GM18861 (cell line): ENCODE data around the gene HACD4.
"Not testable (repeated sequence)": the region's sequence is repeated elsewhere in the genome, so short reads cannot be mapped to it uniquely, and the experiment has no call there.

Experiments used
- ATAC-seq: cut with Tn5 transposase; IDR thresholded peaks from one replicate; pipeline ENCODE4 v1.9.1; 2021; ENCODE audit not compliant: unreplicated experiment

The HACD4 gene

GRCh38 chr9:21016701-21017491 is 14.5 kb downstream of the HACD4 start:
- ATAC-seq = no peak

GRCh38 chr9:21015995-21016394 is 15.4 kb downstream of the HACD4 start:
- ATAC-seq = no peak

DNA sequence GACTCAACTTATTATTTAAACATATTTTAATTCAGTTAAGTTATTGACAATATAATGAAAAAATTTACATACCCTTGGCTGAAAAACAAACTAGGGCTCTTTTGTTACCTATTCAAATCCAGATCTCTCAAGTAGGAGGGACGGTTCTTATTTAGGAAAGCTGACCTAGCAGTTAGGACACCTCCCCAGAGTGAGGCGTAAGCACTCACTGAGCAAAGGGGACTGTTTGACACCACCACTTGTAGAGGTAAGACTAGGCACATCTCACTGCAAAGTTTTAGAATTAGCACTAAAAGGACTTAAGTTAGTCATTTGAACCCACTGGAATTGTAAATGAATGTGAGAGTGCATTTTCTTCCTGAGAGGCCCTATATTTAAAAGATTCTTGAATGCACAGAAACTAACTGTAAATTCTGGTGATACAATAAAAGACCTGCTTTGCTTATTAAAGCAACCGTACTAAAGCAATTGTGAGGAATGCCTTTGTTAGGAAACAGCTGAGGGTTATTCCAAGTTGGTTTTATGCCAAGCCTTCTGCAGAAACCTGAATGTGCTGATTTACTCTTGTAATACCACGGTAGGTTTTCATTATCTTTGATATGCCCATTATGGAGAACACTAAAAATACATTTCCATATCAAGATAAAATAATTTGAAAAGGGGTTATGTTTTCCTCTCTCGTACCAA is 16.2 kb downstream of the HACD4 start:
- no peak for ATAC-seq

- no peak for ATAC-seq
These were observed 29.4 kb downstream of the HACD4 start for GRCh38 chr9:21002040-21002439.

DNA sequence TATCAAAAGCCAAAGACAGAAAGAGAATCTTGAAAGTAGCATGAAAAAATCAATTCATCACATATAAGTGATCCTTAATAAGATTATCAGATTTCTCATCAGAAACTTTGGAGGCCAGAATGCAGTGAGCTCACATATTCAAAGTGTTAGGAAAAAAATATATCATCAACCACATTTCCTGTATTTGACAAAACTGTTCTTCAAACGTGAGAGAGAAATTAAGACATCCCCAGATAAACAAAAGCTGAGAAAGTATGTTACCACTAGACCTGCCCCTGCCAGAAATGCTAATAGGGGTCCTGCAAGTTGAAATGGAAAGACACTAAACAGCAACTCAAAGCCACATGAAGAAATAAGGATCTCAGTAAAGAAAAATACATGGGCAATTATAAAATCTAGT is 29.9 kb downstream of the HACD4 start:
- ATAC-seq = no peak

DNA sequence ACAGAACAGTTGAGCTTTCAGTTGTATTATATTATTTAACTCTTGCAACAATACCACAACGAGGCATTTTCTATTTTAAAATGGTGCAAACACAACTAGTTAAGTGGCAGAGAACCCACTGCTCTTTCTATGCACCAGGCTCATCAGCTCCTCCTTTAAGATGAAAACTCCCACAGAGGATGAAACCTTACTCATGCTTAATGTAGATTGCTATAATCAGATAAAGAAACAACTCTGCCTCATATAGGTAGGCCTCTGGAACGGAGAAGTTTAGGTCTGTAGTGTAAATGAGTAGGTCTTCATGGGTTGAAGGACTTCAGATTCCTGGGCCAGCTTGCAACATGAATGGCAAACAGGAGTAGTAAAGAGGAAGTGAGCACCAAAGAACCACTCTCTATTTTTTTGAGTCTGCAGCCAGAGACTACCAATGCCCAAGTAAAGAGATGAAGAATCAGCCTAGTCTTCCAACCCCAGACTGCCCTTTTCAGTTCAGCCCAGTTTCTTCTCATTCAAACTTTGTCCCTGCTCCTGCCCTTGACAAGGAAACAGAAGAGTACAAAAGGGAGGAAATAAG is 33.9 kb downstream of the HACD4 start:
- ATAC-seq = peak; percentile 55

- peak; percentile 79 for ATAC-seq
These were observed 34.6 kb downstream of the HACD4 start for GRCh38 chr9:20996809-20997208.

DNA sequence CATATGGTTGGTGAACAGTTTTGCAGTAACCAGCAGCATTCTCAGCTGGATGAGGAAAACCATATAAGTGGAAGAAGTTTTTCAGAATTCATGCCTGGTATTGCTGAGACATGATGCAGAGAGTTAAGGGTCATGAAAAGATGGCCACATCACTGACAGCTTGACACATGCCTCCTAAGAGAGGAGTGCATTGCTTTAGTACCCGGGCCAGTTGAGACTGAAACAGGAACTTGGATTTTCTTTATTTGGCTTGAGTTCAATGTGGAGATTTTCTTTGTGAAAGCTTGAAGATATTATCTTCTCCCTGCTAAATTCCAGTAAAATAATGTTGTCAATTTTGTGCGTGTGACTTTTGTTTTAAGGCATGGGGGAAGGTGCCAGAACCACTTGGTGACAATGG is 35.8 kb downstream of the HACD4 start:
- ATAC-seq = no peak

GRCh38 chr9:20994486-20994885 is 37.0 kb downstream of the HACD4 start:
- no peak for ATAC-seq

- ATAC-seq = no peak
These were observed 40.6 kb downstream of the HACD4 start for GRCh38 chr9:20990867-20991266.

DNA sequence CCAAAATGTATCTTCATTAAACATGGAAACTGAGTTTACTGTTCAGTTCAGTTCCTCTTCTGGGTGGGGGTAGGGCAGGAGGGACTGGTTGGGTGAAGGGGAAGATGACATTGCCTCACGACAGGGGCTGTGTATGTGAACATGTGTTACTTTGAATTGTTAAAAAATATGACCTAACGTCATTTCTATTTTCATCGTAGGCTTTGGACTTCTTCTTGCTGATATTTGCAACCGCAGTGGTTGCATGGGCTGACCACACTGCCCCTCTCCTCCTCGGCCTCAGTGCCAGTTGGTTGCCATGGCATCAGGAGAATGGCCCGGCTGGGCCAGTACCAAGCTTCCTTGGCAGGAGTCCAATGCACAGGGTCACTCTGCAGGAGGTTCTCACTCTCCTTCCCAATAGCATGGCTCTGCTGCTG is 41.5 kb downstream of the HACD4 start:
- no peak for ATAC-seq

GRCh38 chr9:20988671-20989315 is 42.6 kb downstream of the HACD4 start:
- ATAC-seq = no peak

- ATAC-seq = no peak
These were observed 43.4 kb downstream of the HACD4 start for GRCh38 chr9:20988061-20988460.

GRCh38 chr9:20987521-20987920 is 43.9 kb downstream of the HACD4 start:
- ATAC-seq = no peak

DNA sequence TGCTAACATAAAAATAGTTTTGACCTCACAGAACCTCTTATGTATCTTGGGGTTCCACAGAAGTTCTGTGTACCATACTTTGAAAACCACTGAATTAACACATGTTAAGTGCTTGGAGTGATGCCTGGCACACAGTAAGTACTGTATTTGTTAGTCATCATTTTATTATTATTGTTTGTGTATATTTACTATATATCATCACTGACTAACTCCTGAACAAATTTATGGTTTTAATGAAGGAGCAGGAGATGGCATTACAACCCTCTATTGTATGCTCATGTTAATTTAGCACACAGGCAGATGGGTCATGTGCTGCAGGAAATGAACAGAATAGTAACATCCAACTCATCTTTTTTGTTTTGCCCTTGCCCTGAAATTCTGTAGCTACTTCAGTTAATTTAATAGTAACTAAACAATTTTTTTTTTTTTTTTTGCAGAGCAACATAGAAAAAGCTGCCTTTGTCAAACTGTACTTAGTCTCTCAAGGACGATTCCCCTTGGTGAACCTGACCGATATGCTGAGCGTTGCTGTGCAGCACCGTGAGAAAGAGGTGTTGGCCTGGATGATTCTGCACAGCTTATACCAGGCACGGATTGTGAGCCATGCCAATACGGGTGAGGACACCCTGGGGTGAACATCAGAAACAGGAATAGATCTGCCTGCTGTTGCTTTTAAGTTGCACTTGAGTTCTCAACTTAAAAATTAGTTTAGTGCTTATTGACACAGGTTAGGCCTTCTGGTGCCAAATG is 45.4 kb downstream of the HACD4 start:
- no peak for ATAC-seq

- ATAC-seq = no peak
These were observed 46.9 kb downstream of the HACD4 start for GRCh38 chr9:20984506-20984905.

- ATAC-seq = no peak
These were observed 50.0 kb downstream of the HACD4 start for GRCh38 chr9:20981486-20981885.

DNA sequence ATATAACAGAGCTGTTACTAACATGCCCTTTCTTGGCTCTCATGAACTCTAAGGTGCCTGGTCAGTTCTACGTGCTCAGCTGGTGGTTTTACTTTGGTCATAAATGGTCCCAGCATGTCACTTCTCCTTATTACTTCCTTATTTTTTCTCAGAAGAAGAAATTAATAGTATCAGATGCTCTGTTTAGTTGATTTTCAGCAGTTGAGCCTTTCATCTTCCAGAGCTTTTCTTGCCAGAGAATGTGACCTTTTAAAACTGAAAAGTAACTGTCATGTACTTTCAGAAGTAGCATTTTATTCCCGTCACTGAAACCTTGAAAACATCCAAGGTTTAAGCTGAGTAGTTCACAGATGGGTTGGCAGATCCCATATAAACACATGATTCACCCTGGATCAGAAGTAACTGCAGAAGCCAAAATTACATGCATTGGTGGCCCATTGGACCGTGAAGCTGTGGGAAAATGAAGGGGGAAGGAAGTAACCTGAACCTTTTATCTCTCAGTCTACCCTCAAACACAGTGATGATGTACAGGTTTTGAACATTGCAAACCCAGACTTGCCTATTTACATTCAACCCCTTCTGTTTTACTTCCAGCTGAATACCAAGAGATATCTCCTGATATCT is 50.5 kb downstream of the HACD4 start:
- peak; percentile 65 for ATAC-seq

DNA sequence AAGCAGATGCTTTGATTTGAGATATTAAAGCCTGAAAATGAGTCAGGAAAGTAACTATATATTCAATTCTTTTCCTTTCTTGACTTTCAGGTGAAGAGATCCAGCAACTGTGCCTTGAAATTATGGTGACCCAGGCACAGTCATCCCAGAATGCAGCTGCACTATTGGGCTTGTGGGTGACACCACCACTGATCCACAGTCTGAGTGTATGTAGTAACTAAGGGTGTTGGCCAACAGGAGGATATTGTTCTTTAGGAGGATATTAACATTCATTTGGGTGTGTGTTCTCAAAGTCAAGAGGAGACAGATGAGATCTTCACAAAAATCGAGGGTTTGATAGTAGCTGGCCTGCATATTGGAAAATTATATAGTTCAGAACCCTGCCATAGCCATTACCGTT is 53.2 kb downstream of the HACD4 start:
- ATAC-seq = no peak

DNA sequence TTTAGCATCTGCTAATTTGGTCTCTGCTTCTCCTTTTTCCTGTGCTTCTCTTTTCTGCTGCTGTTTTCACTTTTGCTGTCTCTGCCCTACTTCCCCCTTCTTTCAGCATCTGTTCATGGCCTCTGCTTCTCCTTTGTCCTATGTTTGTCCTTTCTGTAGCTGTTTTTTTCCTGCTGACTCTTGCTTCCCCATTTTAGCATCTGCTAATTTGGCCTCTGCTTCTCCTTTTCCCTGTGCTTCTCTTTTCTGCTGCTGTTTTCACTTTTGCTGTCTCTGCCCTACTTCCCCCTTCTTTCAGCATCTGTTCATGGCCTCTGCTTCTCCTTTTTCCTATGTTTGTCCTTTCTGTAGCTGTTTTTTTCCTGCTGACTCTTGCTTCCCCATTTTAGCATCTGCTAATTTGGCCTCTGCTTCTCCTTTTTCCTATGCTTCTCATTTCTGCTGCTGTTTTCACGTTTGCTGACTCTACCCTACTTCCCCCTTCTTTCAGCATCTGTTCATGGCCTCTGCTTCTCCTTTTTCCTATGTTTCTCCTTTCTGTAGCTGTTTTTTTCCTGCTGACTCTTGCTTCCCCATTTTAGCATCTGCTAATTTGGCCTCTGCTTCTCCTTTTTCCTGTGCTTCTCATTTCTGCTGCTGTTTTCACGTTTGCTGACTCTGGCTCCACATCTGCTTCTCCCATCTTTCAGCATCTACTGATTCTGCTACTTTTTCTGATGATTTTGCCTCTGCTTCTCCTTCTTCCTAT is 57.1 kb downstream of the HACD4 start:
- not testable (repeated sequence) for ATAC-seq
